Measurements from ENCODE around the gene TCAF1.

Gene TCAF1

GRCh38 chr7:143902332-143902899 is 440 bp upstream of the TCAF1 start:
- TF ChIP-seq CTCF (IDR thresholded peaks at IDR 0.05; ENCODE audit: control insufficient read depth, insufficient read depth, low read depth, low read length, missing control alignments), result no peak
- DNase-seq (ENCODE audit: low read depth), result no peak
- no peak overlapping the region; the same call in 1 of the 2 replicates for H3K4me3 ChIP-seq (ENCODE audit: control insufficient read depth, low read depth, low read length)

GRCh38 chr7:143901332-143901667 is 676 bp downstream of the TCAF1 start:
- H3K4me3 ChIP-seq (ENCODE audit: control insufficient read depth, low read depth, low read length), result peak overlapping the region; percentile 97
- no peak for DNase-seq (ENCODE audit: low read depth)
- no peak for TF ChIP-seq CTCF (IDR thresholded peaks at IDR 0.05; ENCODE audit: control insufficient read depth, insufficient read depth, low read depth, low read length, missing control alignments)

GRCh38 chr7:143900230-143900766 is 1.7 kb downstream of the TCAF1 start:
- DNase-seq (ENCODE audit: low read depth), result no peak
- no peak overlapping the region for H3K4me3 ChIP-seq (ENCODE audit: control insufficient read depth, low read depth, low read length)
- no peak for TF ChIP-seq CTCF (IDR thresholded peaks at IDR 0.05; ENCODE audit: control insufficient read depth, insufficient read depth, low read depth, low read length, missing control alignments)

GRCh38 chr7:143898810-143899209 is 3.2 kb downstream of the TCAF1 start:
- no peak for TF ChIP-seq CTCF (IDR thresholded peaks at IDR 0.05; ENCODE audit: control insufficient read depth, insufficient read depth, low read depth, low read length, missing control alignments)
- DNase-seq (ENCODE audit: low read depth), result no peak
- no peak overlapping the region for H3K4me3 ChIP-seq (ENCODE audit: control insufficient read depth, low read depth, low read length)

GRCh38 chr7:143896667-143897066 is 5.3 kb downstream of the TCAF1 start:
- TF ChIP-seq CTCF (IDR thresholded peaks at IDR 0.05; ENCODE audit: control insufficient read depth, insufficient read depth, low read depth, low read length, missing control alignments), result no peak
- H3K4me3 ChIP-seq (ENCODE audit: control insufficient read depth, low read depth, low read length), result no peak overlapping the region
- DNase-seq (ENCODE audit: low read depth), result no peak

- no peak for TF ChIP-seq CTCF (IDR thresholded peaks at IDR 0.05; ENCODE audit: control insufficient read depth, insufficient read depth, low read depth, low read length, missing control alignments)
- no peak overlapping the region for H3K4me3 ChIP-seq (ENCODE audit: control insufficient read depth, low read depth, low read length)
- DNase-seq (ENCODE audit: low read depth), result no peak
Observed at GRCh38 chr7:143892527-143893300, 9.3 kb downstream of the TCAF1 start.

All from AG09309 (cell line).